HG03139 (cell line): Measurements from ENCODE around the gene OR6V1.
"Not testable (repeated sequence)": the region's sequence is repeated elsewhere in the genome, so short reads cannot be mapped to it uniquely, and the experiment has no call there.

Experiments used
- ATAC-seq: cut with Tn5 transposase; IDR thresholded peaks from one replicate; pipeline ENCODE4 v1.9.1; 2021; ENCODE audit not compliant: unreplicated experiment

Gene OR6V1

DNA sequence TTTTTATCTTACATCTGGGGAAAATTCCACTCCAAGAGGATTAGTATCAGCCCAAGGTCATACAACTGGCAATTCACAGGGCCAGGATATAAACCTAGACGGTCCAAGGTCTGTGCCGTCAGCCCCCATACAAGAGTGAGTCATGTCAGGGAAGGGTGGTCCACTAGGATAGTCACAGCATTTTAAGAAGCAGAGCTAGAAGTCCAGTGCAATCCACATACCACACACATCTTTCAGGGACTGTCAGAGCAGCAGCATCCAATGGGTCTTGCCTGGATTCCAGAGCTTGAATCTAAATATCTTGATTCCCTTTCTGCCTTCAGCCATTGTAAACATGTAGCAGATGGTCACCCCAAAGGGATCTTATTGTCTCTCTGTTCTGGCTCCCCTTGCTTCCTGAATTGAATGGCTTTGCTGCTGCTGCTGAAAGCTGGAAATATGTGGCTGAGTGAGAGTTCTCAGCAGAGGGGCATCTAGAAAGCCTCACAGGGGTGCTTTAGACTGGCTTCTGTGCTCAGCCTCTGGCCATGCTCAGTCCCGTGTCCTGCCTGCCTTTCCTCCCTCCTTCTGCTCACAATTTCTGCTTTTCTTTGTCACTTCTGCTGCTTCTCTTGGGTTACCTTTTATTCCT, 9.9 kb upstream of the OR6V1 start:
- no peak for ATAC-seq

DNA sequence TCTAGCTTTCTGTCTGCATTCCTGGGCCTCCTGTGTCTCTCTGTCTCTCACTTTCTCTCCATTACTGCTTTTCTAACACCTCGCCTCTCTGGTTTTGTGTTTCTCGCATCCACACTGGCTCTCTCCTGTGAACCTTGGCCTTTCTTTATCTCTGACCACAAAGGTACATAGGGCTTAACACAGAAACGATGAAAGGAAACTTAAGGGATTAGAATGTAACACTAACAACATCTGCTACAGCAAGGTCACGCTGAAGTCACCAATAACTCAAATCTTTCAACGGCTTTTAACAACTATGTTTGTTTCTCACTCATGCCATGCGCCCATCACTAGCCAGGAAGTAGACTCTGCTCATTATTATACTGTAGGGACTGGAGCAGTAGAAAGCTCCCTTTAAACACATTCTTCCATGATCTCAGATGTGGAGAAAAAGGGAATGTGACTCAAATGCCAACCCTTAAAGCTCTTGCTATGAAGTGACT, 9.3 kb upstream of the OR6V1 start:
- ATAC-seq: no peak

DNA sequence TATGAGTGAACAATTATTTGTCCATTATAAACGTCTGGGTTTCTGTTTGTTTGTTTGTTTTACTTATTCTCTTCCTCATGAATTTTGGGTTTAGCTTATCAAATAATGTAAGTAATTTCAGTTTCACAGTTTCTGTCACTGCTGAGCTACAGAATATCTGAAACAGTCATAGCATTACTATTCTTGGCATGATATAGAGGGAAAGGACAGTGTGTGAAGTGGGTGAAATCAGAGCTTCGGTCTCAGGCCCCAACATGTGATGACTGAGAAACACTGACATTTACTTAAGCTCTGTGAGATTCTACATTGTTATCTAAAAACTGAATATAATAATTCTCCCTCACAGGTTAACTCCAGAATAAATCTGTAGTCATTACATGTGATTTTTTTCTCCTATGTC, 8.8 kb upstream of the OR6V1 start:
- ATAC-seq: no peak

DNA sequence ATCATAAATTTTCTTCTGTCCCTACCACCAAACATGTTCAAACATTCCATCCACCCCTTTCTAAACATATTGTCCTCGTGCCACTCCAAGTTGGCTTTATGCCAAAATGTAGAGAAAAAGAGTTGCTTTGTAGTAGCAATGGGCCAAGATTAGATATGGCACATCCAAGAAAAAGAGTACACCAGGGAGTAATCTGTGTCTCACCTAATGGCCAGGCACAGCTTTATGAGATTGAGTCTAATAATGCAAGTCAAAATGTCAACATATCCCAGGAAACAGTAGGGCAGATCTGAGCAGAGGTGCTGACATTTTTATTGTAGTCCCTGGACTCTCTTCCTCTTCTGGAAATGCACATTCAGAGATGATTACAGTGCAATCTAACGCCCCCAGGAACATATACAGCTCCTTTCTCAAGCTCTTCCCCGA, 5.7 kb upstream of the OR6V1 start:
- no peak for ATAC-seq

DNA sequence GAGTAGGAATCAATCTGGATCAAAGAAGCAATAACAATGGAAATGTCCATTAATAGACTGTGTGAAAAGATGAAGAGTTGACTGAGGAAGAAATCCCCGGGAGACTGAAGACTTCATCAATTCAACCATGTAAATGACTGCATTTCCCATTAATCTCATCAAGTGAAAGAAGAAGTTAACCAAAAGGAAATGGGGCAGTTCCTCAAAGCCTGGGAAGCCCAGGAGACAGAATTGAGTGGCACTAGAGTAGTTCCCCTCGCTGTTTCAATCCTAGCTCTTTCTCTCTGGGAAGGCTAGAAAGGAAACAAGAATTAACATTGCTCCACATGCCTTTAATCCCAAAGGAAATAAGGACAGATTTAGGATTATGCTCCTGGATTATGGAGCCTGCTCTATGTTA, 4.8 kb upstream of the OR6V1 start:
- no peak for ATAC-seq

DNA sequence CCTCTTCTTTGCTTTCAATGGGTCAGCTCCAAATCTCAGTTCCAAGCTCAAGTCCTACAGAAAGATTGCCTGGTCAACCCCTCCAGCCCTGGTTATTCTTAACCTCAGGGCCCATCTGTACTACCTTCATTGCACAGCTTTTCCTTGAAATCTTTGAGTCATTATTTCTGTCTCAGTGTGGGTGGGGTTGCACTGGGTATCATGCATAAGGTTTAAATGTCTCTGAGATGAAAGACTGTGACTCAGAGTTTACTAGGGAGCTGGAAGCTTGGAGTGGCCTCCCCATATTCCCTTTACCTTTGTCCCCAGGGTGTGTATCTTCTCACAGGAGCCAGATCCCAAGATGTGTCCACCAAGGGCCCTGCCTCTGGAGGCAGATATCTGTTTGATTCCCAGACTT, 3.3 kb upstream of the OR6V1 start:
- no peak for ATAC-seq

DNA sequence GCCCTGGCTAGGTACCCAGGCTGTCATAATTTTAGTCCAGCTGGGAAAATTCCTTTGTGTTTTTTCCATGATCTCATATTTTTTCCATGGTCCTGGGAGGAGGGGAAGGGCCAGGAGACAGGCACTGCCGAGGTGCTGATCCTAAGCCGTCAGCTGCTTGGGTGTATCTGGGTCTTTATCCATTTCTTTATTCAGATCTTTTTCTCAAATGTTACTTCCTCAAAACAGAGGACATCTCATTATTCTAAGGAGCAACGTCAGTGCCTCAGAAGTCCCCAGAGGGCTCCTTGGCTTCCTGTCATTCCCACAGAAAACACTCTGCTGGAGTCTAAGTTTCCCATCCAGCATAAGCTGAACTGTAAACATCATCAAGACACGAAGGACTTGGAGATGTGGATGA, 2.8 kb upstream of the OR6V1 start:
- ATAC-seq: no peak

DNA sequence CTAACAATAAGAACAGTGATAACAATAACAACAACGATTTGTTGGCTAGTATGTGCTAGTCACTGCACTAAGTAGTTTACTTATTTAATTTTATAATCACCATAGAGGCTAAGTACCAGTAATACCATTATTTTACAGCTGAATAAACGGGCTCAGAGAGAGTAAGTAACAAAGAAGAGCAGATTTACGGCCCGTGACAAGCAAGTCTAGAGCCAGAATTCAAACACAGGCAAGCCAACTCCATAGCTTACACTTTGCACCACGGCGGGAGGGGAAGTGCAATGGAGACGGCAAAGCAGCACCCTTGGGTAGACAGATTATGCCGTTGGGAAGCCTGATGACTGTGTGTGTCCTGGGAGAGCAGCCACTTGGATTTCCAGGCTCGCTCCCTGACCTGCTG, 1.2 kb upstream of the OR6V1 start:
- no peak for ATAC-seq

DNA sequence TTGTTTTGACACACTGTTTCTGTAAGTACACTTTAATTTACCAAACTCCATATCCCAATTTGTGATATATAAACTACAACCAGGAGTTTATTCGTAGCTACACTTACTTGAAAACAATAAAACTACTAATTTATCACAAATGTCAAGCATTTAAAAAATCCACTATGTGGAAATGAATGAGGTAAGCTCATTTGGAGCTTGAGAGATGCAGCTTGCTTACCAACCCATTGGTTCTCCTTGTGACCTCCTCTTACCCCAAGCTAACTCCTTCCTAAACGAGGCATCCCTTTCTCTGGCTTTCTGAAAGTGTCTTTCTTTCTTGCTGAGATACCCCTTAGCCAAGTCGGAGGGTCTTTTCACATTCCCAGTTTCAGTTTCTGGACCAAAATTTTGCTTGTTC, 2.5 kb downstream of the OR6V1 start:
- ATAC-seq: no peak

DNA sequence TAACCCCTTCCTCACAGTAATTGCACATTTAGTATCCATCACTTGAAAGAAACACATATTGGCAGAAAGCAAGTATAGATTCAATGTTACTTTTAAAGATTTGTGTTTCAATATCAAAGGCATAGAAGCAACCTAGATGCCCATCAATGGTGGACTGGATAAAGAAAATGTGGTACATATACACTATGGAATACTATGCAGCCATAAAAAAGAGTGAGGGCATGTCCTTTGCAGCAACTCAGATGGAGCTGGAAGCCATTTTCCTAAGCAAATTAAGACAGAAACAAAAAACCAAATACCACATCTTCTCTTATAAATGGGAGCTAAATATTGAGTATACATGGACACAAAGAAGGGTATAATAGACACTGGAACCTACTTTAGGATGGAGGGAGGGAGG, 3.6 kb downstream of the OR6V1 start:
- no peak for ATAC-seq

DNA sequence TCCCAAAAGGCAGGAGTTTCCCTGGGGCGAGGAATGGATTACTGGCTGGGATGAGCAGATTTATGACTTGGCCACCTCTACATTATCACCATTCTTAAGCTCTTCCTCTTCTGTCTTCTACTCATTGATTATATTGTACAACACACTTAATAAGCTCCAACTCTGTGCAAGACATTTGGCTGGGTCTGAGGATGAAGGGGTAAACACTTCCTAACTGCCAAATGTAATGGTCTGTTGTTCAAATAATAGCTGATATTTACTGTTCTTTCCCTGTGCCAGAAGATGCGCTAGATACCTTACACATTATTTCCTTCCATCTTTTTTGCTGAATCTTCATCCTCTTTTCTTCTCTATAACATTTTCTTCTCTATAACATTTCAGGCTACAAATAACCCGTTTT, 11.6 kb downstream of the OR6V1 start:
- no peak for ATAC-seq

DNA sequence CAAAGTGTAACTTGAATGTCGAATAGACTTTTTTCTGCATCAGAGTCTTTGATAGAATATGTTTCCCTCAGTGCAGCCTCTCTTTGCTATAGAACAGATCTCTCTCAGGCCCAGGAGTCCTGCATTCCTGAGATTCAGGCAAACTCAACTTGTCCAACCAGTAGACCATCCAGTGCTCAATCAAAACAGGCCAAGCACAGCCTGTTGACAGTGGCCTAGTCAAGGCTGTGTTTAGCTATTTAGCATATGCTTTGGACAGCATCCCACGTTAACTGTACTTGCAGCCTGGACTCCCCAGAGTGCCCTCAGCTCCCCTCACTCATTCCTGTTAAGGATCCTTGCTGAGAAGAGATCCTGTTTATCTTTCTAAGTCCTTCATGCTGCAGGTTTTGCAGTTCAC, 16.3 kb downstream of the OR6V1 start:
- no peak for ATAC-seq

DNA sequence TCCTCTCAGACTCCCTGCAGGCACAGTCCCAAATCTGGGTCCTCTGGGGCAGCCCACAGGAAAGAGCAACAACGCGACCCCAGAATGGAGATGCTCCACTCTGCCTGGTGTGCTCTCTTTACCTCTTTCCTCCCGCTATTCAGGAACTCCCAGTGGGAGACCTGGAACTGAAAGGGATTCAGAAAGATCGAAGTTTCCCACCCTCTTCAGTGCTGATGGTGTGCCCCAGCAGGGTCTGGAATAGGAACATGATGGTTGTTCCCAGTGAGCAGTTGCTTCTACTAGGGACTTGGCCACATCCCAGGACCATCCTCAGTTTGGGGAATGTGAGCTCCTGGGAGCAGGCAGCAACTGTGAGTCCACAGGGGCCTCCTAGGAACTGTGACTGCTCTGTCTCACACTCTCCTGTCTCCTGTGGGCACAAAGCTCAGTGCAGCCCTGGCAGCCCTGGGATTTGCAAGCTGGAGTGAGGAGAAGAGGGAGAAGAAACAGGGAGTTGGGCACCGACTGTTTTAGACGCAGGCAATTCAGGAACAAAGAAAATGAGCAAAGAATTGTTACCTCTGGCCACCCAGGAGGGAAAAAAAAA, 17.9 kb downstream of the OR6V1 start:
- ATAC-seq: no peak

DNA sequence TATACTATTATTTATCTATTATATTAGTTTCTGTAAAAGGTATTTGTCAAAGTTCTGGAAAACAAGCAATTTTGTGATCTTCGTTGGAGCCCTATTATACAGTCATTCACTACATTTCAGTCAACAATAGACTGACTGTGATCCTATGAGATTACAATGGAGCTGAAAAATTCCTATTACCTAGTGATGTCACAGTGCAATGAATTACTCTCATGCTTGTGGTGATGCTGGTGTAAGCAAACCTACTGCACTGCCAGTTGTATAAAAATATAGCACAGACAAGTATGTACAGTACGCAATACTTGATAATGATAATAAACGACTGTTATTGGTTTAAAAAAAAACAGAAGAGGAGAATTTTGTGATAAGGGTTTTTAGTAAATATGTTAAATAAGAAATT, 21.4 kb downstream of the OR6V1 start:
- no peak for ATAC-seq

DNA sequence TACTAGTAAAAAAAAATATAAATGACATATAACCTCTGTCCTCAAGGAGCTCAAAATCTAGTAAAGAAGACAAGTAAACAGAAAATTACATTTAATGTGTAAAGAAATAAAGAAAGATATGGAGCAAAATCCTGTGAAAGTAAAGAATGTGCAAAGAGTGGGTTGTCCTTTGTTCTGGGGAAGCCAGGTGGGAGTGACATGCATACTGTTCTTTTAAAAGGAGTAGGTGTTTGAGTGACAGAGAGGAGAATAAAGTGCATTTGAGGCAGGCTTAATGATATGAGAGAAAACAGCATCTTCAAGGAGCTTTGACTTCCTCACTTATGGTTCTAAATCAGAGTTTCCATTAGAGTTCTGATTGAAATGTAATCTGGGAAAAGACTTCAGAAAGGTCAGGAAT, 22.0 kb downstream of the OR6V1 start:
- ATAC-seq: no peak

DNA sequence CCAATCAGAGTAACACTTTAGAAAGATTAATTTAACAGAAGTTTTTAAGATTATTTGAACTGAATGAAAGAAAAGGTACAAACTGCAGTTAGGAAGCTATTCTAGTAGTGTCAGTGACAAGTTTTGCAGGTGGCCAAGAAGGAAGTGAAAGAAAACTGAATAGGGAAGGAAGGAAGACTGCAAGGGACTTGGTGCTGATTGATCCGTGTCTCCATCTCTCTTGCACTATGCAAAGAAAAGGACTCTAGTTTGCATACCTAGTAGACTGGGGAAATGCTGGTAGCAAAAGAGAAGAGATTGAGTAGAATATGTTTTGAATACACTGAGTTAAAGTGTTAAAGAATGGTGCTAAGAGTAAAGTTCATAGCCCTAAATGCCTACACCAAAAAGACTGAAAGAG, 33.0 kb downstream of the OR6V1 start:
- ATAC-seq: no peak

DNA sequence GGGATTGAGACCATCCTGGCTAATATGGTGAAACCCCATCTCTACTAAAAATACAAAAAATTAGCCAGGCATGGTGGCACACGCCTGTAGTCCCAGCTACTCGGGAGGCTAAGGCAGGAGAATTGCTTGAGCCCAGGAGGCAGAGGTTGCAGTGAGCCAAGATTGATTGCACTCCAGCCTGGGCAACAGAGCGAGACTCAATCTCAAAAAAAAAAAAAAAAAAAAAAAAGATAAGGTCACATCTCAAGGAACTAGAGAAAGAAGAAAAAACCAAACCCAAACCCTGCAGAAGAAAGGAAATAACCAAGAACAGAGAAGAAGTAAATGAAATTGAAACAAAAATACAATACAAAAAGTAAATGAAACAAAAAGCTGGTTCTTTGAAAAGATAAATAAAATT, 33.5 kb downstream of the OR6V1 start:
- not testable (repeated sequence) for ATAC-seq

DNA sequence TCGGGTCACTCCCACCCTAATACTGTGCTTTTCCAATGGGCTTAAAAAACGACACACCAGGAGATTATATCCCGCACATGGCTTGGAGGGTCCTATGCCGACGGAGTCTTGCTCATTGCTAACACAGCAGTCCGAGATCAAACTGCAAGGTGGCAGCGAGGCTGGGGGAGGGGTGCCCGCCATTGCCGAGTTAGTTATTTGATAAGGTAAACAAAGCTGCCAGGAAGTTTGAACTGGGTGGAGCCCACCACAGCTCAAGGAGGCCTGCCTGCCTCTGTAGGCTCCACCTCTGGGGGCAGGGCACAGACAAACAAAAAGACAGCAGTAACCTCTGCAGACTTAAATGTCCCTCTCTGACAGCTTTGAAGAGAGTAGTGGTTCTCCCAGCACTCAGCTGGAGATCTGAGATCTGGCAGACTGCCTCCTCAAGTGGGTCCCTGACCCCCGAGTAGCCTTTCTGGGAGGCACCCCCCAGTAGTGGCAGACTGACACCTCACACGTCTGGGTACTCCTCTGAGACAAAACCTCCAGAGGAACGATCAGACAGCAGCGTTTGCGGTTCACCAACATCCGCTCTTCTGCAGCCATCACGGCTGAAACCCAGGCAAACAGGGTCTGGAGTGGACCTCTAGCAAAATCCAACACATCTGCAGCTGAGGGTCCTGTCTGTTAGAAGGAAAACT, 36.5 kb downstream of the OR6V1 start:
- not testable (repeated sequence) for ATAC-seq

DNA sequence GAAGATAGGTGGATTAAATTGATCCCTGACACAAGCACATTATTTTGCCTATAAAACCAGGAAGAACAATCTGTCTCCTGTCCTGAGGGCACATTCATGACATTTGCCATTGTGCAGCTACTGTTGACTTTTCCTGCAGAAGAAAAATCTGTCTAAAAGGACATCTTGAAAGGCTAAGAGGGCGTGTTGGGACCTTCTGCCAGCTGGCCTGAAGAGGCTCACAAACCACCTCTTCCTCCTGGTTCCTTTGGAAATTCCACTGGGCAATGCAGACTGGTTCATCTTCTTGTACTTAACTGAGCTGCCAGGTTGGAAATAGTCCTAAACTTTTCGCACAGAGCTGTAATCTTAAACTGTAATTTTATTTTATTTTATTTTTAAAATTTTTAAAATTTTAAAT, 44.0 kb downstream of the OR6V1 start:
- no peak for ATAC-seq

DNA sequence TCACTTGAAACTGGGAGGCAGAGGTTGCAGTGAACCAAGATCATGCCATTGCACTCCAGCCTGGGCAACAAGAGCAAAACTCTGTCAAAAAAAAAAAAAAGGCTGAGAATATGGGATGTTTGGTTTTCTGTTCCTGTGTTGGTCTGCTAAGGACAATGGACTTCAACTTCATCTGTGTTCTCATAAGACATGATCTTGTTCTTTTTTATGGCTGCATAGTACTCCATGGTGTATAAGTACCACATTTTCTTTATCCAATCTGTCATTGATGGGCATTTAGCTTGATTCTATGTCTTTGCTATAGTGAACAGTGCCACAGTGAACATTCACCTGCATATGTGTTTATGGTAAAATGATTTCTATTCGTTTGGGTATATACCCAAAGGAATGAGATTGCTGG, 47.4 kb downstream of the OR6V1 start:
- ATAC-seq: not testable (repeated sequence)
